ENCODE results near the gene NBL1. TPM values are rescaled to one million over a fixed set of nuclear protein-coding genes. Genes with fewer than 3 reads are reported as not detected.
"Not testable (repeated sequence)": the region's sequence is repeated elsewhere in the genome, so short reads cannot be mapped to it uniquely, and the experiment has no call there.

NBL1 gene
- polyA plus RNA-seq, 3 donors = 20.5 to 23.9 (median 21.4) TPM

DNA sequence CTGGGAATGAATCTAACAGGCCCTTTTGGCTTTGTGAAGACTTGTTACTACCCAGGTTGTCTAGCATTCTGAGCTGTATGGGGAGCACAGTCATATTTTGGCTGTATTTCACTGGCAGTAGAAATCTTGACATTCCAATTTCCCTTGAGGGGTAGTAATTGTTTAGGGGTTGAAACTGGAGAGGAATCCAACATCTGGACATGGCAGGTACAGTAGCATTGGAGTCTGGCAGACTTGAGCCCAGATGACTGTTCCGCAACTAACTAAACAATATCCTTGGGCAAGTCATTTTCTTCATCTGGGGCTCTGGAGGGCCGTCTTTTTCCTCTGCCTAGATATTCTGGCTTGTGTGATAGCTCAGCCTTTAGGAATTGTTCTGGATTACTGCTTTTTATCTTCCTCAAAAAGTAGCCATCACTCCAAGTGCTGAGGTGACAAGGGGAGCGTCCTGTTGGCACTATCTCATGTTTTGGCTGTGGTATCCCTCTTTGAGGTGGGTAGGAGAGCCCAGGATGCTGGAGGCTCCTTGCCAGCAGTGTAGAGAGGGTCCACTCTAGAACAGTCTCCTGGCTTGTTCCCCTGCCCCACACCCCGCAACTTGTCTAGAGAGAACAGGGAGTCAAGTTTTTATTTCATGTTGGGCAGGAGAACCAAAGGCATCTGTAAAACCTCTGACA, 22.7 kb upstream of the NBL1 start:
- DNase-seq (ENCODE audit: low read depth in 3 of 3, low spot score in 2 of 3) = no peak

DNA sequence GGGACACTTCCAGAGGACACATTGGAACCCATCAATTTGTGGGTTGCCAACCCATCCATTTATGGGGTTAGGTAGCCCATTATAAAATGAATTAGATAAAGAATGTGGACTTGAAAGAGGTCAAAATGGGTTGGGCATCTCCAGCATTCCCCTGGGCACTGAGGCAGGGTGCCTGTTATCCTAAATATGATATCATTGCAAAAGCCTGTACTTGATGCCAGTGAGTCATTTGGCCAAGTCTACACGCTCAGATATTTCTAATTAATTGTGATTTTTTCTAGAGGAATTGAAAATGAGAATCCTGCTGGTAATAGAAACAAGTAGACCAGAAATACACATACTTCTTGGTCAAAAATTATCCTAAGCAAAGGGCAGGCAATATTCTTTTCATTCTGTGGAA, 21.9 kb upstream of the NBL1 start:
- no peak for DNase-seq (ENCODE audit: low read depth in 3 of 3, low spot score in 2 of 3)

GRCh38 chr1:19623523-19623922, 20.6 kb upstream of the NBL1 start:
- no peak for DNase-seq (ENCODE audit: low read depth in 3 of 3, low spot score in 2 of 3)

DNA sequence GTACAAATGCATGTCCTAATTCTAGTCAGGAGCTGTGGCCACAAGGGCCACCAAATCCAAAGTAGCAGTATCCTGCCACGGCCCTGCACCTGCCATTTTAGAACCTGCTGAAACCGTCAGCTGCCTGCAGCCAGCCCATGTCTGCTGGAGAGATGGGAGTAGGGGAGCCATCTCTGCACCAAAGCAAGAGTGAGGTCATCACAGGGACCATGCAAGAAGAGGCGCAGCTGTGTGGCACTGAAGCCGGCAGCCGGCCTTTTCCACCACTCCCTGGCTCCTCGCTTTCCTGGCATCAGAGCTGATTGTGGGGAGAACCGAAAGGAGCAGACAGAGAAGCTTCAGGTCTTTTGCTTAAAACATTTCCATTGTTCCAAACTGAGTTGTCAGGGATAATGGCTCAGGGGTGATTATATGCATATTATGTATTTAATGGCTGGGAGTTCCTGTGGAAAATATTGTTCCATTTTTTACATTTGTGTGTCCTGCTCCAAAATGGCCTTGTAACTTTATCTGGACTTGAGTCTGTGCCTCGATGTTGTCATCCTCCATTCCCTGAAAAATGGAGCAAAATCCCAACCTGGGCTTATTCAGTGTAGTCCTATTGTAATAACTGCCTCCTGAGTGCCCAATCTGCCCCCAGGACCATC, 18.7 kb upstream of the NBL1 start:
- DNase-seq (ENCODE audit: low read depth in 3 of 3, low spot score in 2 of 3) = no peak

- no peak for DNase-seq (ENCODE audit: low read depth in 3 of 3, low spot score in 2 of 3)
These were observed 15.2 kb upstream of the NBL1 start for GRCh38 chr1:19628879-19629278.

DNA sequence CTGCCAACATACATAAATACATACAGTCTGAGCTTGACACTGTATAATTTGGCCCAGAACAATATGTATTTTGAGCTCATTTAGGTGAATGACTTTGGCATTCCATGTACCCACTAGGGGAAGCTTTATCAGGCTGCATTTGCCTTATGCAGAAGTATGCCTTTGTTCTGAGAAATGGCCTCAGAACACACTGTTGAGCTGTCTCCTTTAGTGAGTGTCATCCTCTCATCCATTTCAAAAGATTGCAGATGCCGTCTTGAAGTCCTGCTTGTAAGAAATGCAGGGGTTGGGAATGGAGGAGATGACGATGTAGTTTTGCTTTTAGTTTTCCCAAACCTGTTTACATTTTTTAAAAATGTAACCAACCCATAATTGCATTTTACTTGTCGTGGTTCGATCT, 14.8 kb upstream of the NBL1 start:
- no peak for DNase-seq (ENCODE audit: low read depth in 3 of 3, low spot score in 2 of 3)

DNA sequence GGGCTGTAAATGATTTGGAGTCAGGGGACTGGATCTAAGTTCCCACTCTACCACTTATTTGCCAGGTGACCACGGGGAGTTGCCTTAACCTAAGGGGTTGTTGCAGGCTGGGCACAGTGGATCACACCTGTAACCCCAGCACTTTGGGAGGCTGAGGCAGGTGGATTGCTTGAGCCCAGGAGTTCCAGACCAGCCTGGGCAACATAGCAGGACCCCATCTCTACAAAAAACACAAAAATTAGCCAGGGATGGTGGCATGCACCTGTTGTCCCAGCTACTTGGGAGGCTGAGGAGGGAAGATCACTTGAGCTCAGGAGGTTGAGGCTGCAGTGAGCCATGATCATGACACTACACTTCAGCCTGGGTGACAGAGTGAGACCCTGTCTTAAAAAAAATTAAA, 13.9 kb upstream of the NBL1 start:
- not testable (repeated sequence) for DNase-seq (ENCODE audit: low read depth in 3 of 3, low spot score in 2 of 3)

DNA sequence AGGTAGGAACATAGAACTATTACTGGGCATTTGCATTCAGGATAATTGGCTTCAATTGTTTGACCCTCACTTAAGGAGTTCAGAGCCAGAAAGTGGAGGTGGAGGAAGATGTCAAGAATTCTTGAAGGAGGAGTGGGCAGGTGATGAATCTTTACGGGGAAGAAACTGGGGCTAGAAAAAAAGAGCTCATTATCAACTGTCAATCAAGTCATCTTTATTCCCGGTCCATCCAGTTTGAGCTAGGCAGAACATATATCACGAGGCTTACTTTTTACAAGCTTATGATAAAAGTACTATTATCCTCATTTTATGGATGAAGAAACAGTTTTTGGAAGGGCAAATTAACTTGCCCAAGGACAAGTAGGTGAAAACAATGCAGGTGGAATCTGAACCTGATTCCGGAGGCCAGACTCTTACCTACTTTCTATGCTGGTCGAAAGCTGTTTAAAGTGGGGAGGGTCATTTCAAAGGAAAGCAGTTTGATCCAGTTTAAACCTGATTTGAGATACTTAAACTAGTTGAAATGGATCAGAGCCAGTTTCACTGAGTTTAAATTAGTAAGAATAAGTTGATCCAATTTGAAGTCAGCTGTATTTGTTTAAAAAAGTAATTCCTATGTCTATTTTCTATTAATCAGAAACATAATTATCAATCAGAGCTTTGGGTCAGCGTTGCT, 13.3 kb upstream of the NBL1 start:
- DNase-seq (ENCODE audit: low read depth in 3 of 3, low spot score in 2 of 3) = no peak

GRCh38 chr1:19632211-19632610, 11.9 kb upstream of the NBL1 start:
- DNase-seq (ENCODE audit: low read depth in 3 of 3, low spot score in 2 of 3) = no peak

- DNase-seq (ENCODE audit: low read depth in 3 of 3, low spot score in 2 of 3) = no peak
These were observed 11.0 kb upstream of the NBL1 start for GRCh38 chr1:19633106-19633505.

DNA sequence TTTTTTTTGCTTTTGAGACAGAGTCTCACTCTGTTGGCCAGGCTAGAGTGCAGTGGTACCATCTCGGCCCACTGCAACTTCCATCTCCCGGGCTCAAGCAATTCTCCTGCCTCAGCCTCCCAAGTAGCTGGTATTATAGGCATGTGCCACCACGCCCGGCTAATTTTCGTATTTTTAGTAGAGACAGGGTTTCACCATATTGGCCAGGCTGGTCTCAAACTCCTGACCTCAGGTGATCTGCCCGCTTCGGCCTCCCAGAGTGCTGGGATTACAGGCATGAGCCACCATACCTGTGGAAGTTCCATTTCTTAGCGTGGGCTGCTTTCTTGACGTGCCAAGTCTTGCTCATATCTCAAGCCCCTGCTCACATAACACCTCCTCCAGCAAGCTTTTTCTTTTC, 9.0 kb upstream of the NBL1 start:
- not testable (repeated sequence) for DNase-seq (ENCODE audit: low read depth in 3 of 3, low spot score in 2 of 3)

GRCh38 chr1:19635646-19636045, 8.5 kb upstream of the NBL1 start:
- no peak for DNase-seq (ENCODE audit: low read depth in 3 of 3, low spot score in 2 of 3)

- DNase-seq (ENCODE audit: low read depth in 3 of 3, low spot score in 2 of 3) = no peak
These were observed 8.0 kb upstream of the NBL1 start for GRCh38 chr1:19636065-19636464.

DNA sequence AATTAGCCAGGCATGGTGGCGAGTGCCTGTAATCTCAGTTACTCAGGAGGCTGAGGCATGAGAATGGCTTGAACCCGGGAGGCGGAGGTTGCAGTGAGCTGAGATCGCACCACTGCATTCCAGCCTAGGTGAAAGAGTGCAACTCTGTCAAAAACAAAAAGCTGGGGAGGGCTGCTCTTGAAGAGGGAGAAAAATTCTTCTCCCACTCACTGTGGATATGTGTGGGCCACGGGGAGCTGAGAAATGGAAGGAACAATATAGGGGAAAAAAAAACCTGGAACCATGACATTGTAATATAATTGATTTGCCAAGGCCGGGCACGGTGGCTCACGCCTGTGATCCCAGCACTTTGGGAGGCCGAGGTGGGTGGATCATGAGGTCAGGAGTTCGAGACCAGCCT, 7.4 kb upstream of the NBL1 start:
- not testable (repeated sequence) for DNase-seq (ENCODE audit: low read depth in 3 of 3, low spot score in 2 of 3)

DNA sequence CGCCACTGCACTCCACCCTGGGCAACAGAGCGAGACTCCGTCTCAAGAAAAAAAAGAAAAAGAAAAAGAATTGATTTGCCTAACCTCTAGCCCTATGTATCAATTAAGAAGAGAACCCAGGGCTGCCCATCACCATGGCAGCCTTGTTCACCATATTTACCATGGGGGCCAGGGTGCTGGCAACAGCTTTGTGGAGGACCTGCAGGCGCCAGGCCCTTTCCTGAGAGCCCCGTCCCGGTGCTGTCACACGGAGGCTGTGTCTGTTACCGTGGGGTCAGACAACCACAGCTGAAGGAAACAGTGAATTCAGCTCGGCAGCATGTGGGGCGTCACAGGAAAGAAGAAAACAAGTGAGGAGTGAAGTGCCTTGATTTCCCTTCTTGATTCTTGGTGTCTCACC, 6.5 kb upstream of the NBL1 start:
- no peak for DNase-seq (ENCODE audit: low read depth in 3 of 3, low spot score in 2 of 3)

DNA sequence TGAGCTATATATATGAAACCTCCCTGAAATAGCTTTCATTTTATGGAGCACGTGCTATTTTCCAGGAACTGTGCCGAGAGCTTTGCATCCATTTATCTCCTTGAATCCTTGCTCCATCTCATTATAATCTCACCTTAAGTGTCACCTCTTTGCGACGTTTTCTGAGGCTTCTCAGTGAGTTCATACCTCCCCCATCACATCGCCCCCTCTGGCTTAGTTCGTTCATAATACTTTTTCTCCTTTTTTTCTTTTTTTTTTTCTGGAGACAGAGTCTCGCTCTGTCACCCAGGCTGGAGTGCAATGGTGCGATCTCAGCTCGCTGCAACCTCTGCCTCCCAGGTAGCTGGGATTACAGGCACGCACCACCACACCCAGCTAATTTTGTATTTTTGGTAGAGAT, 4.9 kb upstream of the NBL1 start:
- not testable (repeated sequence) for DNase-seq (ENCODE audit: low read depth in 3 of 3, low spot score in 2 of 3)

DNA sequence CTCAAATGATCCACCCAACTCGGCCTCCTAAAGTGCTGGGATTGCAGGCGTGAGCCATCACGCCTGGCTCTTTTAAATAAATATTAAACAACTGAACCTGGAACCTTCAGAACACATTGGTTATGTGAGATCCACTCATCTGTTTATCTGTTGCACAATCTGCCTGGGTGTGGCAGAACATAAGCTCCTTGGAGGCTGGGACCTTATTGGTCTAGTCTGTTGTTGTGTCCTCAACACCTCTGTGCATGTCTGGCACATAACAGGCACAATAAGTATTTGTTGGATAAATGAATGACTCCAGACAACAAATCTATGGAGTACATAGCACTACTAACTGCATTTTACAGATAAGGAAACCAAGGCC, 4.1 kb upstream of the NBL1 start:
- DNase-seq (ENCODE audit: low read depth in 3 of 3, low spot score in 2 of 3) = no peak

- DNase-seq (ENCODE audit: low read depth in 3 of 3, low spot score in 2 of 3) = no peak
These were observed 3.5 kb upstream of the NBL1 start for GRCh38 chr1:19640363-19641316.

GRCh38 chr1:19643121-19643520, 990 bp upstream of the NBL1 start:
- DNase-seq (ENCODE audit: low read depth in 3 of 3, low spot score in 2 of 3) = no peak

- DNase-seq (ENCODE audit: low read depth in 3 of 3, low spot score in 2 of 3) = no peak
These were observed 227 bp downstream of the NBL1 start for GRCh38 chr1:19644395-19644680.

DNA sequence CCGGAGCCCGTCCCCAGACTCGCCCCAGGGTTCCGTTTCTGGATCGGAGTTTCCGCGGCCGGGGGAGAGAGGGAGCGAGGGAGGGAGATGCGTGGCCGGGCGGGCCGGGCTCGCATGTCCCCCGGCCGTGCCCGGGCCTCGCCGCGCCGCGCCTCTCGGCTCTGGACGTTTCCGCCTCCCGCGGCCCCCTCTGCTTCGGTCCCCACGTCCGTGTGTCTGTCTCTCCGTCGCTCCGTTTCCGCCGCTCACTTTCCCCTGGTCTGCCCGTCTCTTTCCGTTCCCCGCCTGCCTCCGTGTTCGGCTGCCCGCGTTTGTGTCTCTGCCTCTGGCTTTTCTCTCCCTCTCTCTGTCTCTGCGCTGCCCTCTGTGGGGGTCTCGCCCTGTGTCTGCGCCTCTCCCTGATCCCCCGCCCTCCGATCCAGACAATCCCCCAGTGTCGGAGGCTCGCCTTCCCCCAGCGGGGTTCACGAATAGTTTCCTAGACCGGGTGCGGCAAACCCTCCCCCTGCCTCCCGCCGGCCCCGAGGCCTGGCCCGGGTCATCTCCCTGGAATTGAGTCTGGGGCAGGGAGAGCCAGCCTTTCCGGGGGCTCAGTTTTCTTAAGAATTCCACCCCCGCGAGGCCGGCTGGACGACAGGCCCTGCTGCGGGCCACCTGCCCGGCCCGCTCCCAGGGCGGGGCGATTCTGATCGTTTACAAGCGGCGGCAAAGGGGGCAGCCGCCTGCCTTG, 735 bp downstream of the NBL1 start:
- DNase-seq (ENCODE audit: low read depth in 3 of 3, low spot score in 2 of 3) = no peak
